Regular cardiac myocyte (primary cell): ENCODE data around the gene MTERF4. TPM values are rescaled to one million over a fixed set of nuclear protein-coding genes. Genes with fewer than 3 reads are reported as not detected.

Experiments
- total RNA-seq: library from RNA; depleted of rRNA; stranded (reverse); fragments of >200 nt; gene quantifications from 2 replicates; pipeline ENCODE4 v1.2.3, GENCODE V29; 2014

MTERF4 gene
- total RNA-seq = 22.6 and 25.7 TPM in 2 replicates

GRCh38 chr2:241102239-241102803, at the start of gene MTERF4:
MTERF4 (minus strand) TSS chr2:241102287; CDS start chr2:241102273, 14 bp downstream.

GRCh38 chr2:241149925-241150659, 48.0 kb upstream of the MTERF4 start, which contains the start of gene PPP1R7:
PPP1R7 (plus strand) TSS chr2:241150467; CDS start chr2:241150496, 29 bp downstream.

GRCh38 chr2:241148891-241149674, 47.0 kb upstream of the MTERF4 start, which contains the start of gene PASK:
PASK (minus strand) TSS chr2:241149472; CDS start chr2:241143032, 6,440 bp downstream.

Other genes with a start within 250 kb of the MTERF4 start
- not detected in 2 replicates for gene AGXT, start 233.5 kb downstream of the MTERF4 start, total RNA-seq
- gene MAB21L4, start 206.1 kb downstream of the MTERF4 start, total RNA-seq = not detected in 2 replicates
- gene CROCC2, start 196.0 kb downstream of the MTERF4 start, total RNA-seq = not detected in 2 replicates
- gene SNED1, start 103.7 kb downstream of the MTERF4 start, total RNA-seq = 4.6 and 10.7 TPM in 2 replicates
- gene PASK, start 47.2 kb upstream of the MTERF4 start, total RNA-seq = 2.3 and 7.7 TPM in 2 replicates
- 53.3 and 126 TPM in 2 replicates for gene PPP1R7, start 48.2 kb upstream of the MTERF4 start, total RNA-seq
- 0.38 and 0.85 TPM in 2 replicates for gene ANO7, start 86.4 kb upstream of the MTERF4 start, total RNA-seq
- 1,015 and 1,103 TPM in 2 replicates for gene HDLBP, start 213.4 kb upstream of the MTERF4 start, total RNA-seq
- 419 and 451 TPM in 2 replicates for gene SEPTIN2, start 213.6 kb upstream of the MTERF4 start, total RNA-seq